Gastrocnemius medialis (tissue), 4 donors: ENCODE measurements around the gene ZNF445. TPM values are rescaled to one million over a fixed set of nuclear protein-coding genes. Genes with fewer than 3 reads are reported as not detected.

ENCODE experiments used
- ATAC-seq, 2 donors: fragments of 150-250 bp; one replicate each; pipeline ENCODE4 v1.9.1; 2016
- DNase-seq, 2 donors: peaks; one replicate each; pipeline ENCODE4 v3.0.0-alpha.2; 2019
- H3K27ac ChIP-seq, 4 donors: fragments of 200-600 bp; sonication (generic); 1 replicate in 1 of 4; 2 replicates in 3 of 4; pipeline ENCODE4 v1.5.1; 2016 to 2018; ENCODE audit warnings: mild to moderate bottlenecking in 2 of 4, moderate library complexity in 1 of 4
- H3K27me3 ChIP-seq, 3 donors: fragments of 200-600 bp; sonication (generic) in 2 of 3; 1 replicate in 1 of 3; 2 replicates in 2 of 3; pipeline versions ENCODE4 v1.5.1 to v1.6.0; 2016 to 2019; ENCODE audit warnings: mild to moderate bottlenecking in 1 of 3, moderate library complexity in 1 of 3
- H3K36me3 ChIP-seq, 2 donors: fragments of 200-600 bp; sonication (generic) in 1 of 2; one replicate each; pipeline ENCODE4 v1.5.1; 2017 to 2018
- H3K4me1 ChIP-seq, 2 donors: fragments of 200-600 bp; sonication (generic) in 1 of 2; one replicate each; pipeline ENCODE4 v1.5.1; 2016 to 2017; ENCODE audit warnings: mild to moderate bottlenecking in 2 of 2
- H3K4me3 ChIP-seq, 4 donors: fragments of 200-600 bp; sonication (generic) in 3 of 4; 1 replicate in 1 of 4; 2 replicates in 3 of 4; pipeline ENCODE4 v1.5.1; 2016 to 2019; ENCODE audit warnings: mild to moderate bottlenecking in 2 of 4
- H3K9me3 ChIP-seq, 3 donors: fragments of 200-600 bp; sonication (generic) in 2 of 3; 1 replicate in 1 of 3; 2 replicates in 2 of 3; pipeline ENCODE4 v1.5.1; 2016 to 2019
- CTCF ChIP-seq, 5 experiments: fragments of 450-650 bp in 3 of 5; fragments of 200-600 bp in 2 of 5; sonication (generic) in 2 of 5; IDR thresholded peaks in 4 of 5; conservative IDR thresholded peaks in 1 of 5; 1 replicate in 4 of 5; 2 replicates in 1 of 5; pipeline ENCODE4 v1.5.1; 2016 to 2019; ENCODE audit warnings: antibody characterized with exemption in 5 of 5, mild to moderate bottlenecking in 3 of 5, moderate library complexity in 3 of 5
- POLR2A ChIP-seq, 2 donors: fragments of 450-650 bp; IDR thresholded peaks; one replicate each; pipeline ENCODE4 v1.6.1; 2017; ENCODE audit warnings: antibody characterized with exemption in 2 of 2, mild to moderate bottlenecking in 2 of 2, moderate library complexity in 2 of 2
- in situ Hi-C, 4 donors: fragments of 200-750 bp; cut with MboI; loops; one replicate each; pipeline versions ENCODE4 v1.15.0 to v1.8.0; 2017; ENCODE audit warnings: low sequenced_read_pairs in 4 of 4
- intact Hi-C: fragments of 100-400 bp; cut with DNase I; formaldehyde crosslinking; loops from one replicate; pipeline ENCODE4 v1.15.1; 2023; ENCODE audit warnings: low total_unique reads
- total RNA-seq, 4 donors: library from RNA; depleted of rRNA; stranded (reverse); fragments of >200 nt; gene quantifications; one replicate each; pipeline versions ENCODE4 v1.1.0 to v1.2.3, GENCODE V29; 2016

Gene ZNF445
- total RNA-seq, result 1 to 10 TPM; 3.6 to 6.2 (median 3.8) TPM

DNA sequence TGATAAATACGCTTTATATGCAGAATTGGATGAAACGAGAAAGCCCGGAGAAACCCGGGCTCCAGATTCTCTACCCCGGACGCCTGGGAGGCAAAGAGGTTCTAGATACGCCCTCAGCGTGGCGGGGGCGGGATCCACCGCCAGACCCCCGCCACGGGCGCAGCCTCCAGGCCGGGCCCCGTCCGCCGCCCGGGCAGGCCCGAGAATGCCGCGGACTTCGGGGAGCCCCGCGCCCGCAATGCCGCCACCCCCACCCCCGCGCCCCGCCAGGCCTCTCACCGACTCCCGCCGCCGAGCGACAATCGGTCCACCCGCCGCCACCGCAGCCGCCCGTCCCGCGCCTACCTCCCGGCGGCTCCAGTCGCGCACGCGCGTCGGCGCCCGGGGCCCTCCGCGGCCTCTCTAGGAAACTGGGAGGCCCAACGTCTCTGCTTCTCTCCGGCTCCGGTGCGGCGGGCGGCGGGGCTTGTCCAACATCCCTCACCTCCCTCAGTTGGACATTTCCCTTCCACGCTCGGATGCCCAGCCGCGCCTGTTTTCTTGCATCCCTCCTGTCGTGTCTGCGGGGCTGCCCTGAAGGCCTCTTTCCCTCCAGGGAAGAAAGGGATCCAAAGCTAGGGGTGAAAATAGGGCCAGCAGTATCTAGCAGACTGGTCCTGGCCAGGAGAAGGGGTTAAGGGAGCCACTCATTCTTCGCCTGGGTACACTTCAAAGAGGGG, at the start of gene ZNF445:
TSS of gene ZNF445 (minus strand) at position 359 of the 719 bp plus-strand sequence. CDS start 22,121 bp downstream, outside the sequence.
- peak; percentile 56 to 70 for DNase-seq
- ATAC-seq, result peak; percentile 91 to 96
- Histone ChIP-seq H3K4me3 (peak within 1 kb of the TSS; percentile 66 to 79 (median 70)), H3K27me3 (no peaks in the 10 kb centered on the region), H3K9me3 (no peaks in the 10 kb centered on the region), H3K36me3 (no peaks in the 10 kb centered on the region), H3K27ac (peak within 1 kb of the TSS; percentile 34 to 82 (median 69)), H3K4me1 (peaks cover 14 to 19% of the 10 kb centered on the region in 2 donors)
- TF ChIP-seq CTCF (IDR thresholded peaks at IDR 0.05 in 4 of 5, conservative IDR thresholded peaks at IDR 0.05 in 1 of 5) (peak in 1 of 5 experiments; percentile 16), POLR2A (IDR thresholded peaks at IDR 0.05) (peak; percentile 20 to 30)
- in situ Hi-C loops (loop anchor here in 1 of 4 donors (25.0 kb wide), 1 partner anchor 165 kb away; no protein-coding TSS in a partner anchor), intact Hi-C loops (loop anchor here (1.0 kb wide), 2 partner anchors 33 to 148 kb away; partner anchors contain the start of gene ZNF197)

- H3K4me1 ChIP-seq, result no peaks in the 10 kb centered on the region
- peaks cover 0 to 3% (median 0%) of the 10 kb centered on the region in 3 donors for H3K27me3 ChIP-seq
- no peak for DNase-seq
- no peaks in the 10 kb centered on the region for H3K9me3 ChIP-seq
- TF ChIP-seq CTCF (IDR thresholded peaks at IDR 0.05 in 4 of 5, conservative IDR thresholded peaks at IDR 0.05 in 1 of 5) (no peak), POLR2A (IDR thresholded peaks at IDR 0.05) (no peak)
- no peak for ATAC-seq
- H3K36me3 ChIP-seq, result no peaks in the 10 kb centered on the region
- intact Hi-C loops, result no loop called here
- in situ Hi-C loops, result loop anchor here in 3 of 4 donors (25.0 kb wide), 1 partner anchor 387 kb away; no protein-coding TSS in a partner anchor
- no peak overlapping the region for H3K27ac ChIP-seq
- H3K4me3 ChIP-seq, result no peak overlapping the region
Observed at GRCh38 chr3:44525060-44525459, 47.6 kb upstream of the ZNF445 start.

GRCh38 chr3:44522494-44522933, 45.0 kb upstream of the ZNF445 start:
- no peaks in the 10 kb centered on the region for H3K36me3 ChIP-seq
- in situ Hi-C loops, result loop anchor here in 1 of 4 donors (25.0 kb wide), 1 partner anchor 185 kb away; the partner anchor contains the start of gene TCAIM
- no peak overlapping the region for H3K4me3 ChIP-seq
- ATAC-seq (no peak), DNase-seq (no peak)
- no peak for TF ChIP-seq POLR2A (IDR thresholded peaks at IDR 0.05)
- TF ChIP-seq CTCF (IDR thresholded peaks at IDR 0.05 in 4 of 5, conservative IDR thresholded peaks at IDR 0.05 in 1 of 5), result no peak
- H3K4me1 ChIP-seq, result no peaks in the 10 kb centered on the region
- intact Hi-C loops, result no loop called here
- H3K9me3 ChIP-seq, result no peaks in the 10 kb centered on the region
- H3K27me3 ChIP-seq, result peaks cover 0 to 3% (median 0%) of the 10 kb centered on the region in 3 donors
- no peak overlapping the region for H3K27ac ChIP-seq

DNA sequence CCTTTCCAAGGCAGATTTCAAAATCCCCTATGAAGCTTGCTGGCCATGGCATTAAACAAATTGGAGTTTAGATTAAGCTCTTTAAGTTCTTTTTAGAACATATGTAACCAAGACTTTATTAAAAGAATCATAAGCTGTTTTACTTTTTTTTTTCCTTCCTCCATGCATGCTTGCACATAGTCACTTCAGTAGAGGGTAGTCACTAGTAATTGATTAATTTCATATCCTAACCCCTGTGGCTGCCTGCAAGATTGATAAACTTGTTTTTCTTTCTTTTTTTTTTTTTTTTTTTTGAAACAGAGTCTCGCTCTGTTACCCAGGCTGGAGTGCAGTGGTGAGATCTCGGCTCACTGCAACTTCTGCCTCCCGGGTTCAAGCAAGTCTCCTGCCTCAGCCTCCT, 44.3 kb upstream of the ZNF445 start:
- Histone ChIP-seq H3K36me3 (no peaks in the 10 kb centered on the region), H3K27me3 (peaks cover 0 to 3% (median 0%) of the 10 kb centered on the region in 3 donors), H3K4me3 (no peak overlapping the region), H3K9me3 (no peaks in the 10 kb centered on the region), H3K27ac (no peak overlapping the region), H3K4me1 (no peaks in the 10 kb centered on the region)
- in situ Hi-C loops (loop anchor here in 1 of 4 donors (25.0 kb wide), 1 partner anchor 184 kb away; the partner anchor contains the start of gene TCAIM), intact Hi-C loops (no loop called here)
- TF ChIP-seq POLR2A (IDR thresholded peaks at IDR 0.05), result no peak
- no peak for TF ChIP-seq CTCF (IDR thresholded peaks at IDR 0.05 in 4 of 5, conservative IDR thresholded peaks at IDR 0.05 in 1 of 5)
- DNase-seq (no peak), ATAC-seq (no peak)
